H1 (cell line): ENCODE measurements around the gene JOSD2. TPM values are rescaled to one million over a fixed set of nuclear protein-coding genes. Genes with fewer than 3 reads are reported as not detected.
A peak's percentile ranks its signal among the peaks of the same experiment; 100 is the strongest.

Experiments
- CTCF ChIA-PET: fragments of 300-600 bp; sonication (Branson Sonifier 250); formaldehyde crosslinking; loops from one replicate; lab custom pipeline; 2021; ENCODE audit not compliant: partially characterized antibody; lab: Charles Lee
- POLR2A ChIA-PET: fragments of 300-600 bp; sonication (Branson Sonifier 250); formaldehyde crosslinking; loops from one replicate; lab custom pipeline; 2021; ENCODE audit warnings: inconsistent platforms; ENCODE audit not compliant: partially characterized antibody; lab: Charles Lee
- DNase-seq, 2 experiments: peaks; one replicate each; pipeline versions ENCODE4 v3.0.0 to v3.0.0-alpha.2; 2010 to 2022; ENCODE audit warnings: low spot score in 2 of 2, low read depth in 1 of 2, mixed read lengths in 1 of 2
- FAIRE-seq: peaks from 2 replicates; lab custom pipeline; 2011; peaks lifted over from hg19 to GRCh38; lab: Jason Lieb, UNC
- H2AFZ ChIP-seq: 2 replicates; pipeline ENCODE4 v1.8.1; 2012; ENCODE audit warnings: low read length, inconsistent platforms
- H2AK5ac ChIP-seq: 2 replicates; pipeline ENCODE4 v1.6.1; 2013; ENCODE audit warnings: low read depth, low read length
- H2BK120ac ChIP-seq: replicated peaks from 2 replicates; pipeline ENCODE3; 2013; ENCODE audit warnings: low read depth, low read length, inconsistent platforms
- H2BK12ac ChIP-seq: 2 replicates; pipeline ENCODE4 v1.6.1; 2013; ENCODE audit warnings: low read depth, low read length
- H2BK15ac ChIP-seq: 2 replicates; pipeline ENCODE4 v1.6.1; 2013; ENCODE audit warnings: low read length
- H2BK20ac ChIP-seq: 2 replicates; pipeline ENCODE4 v1.6.1; 2013; ENCODE audit warnings: low read length
- H2BK5ac ChIP-seq: 2 replicates; pipeline ENCODE4 v1.6.1; 2013; ENCODE audit warnings: low read depth, low read length
- H3K14ac ChIP-seq: 2 replicates; pipeline ENCODE4 v1.6.1; 2013; ENCODE audit warnings: inconsistent platforms; ENCODE audit not compliant: insufficient read length
- H3K18ac ChIP-seq: 2 replicates; pipeline ENCODE4 v1.6.1; 2013; ENCODE audit warnings: low read length; ENCODE audit errors: extremely low read depth
- H3K23ac ChIP-seq: 2 replicates; pipeline ENCODE4 v1.6.1; 2013; ENCODE audit warnings: inconsistent platforms; ENCODE audit not compliant: insufficient read length
- H3K23me2 ChIP-seq: 2 replicates; pipeline ENCODE4 v1.6.1; 2013; ENCODE audit warnings: low read depth, low read length
- H3K27ac ChIP-seq: 2 replicates; pipeline ENCODE4 v1.6.1; 2011; ENCODE audit warnings: low read depth, low read length, inconsistent platforms
- H3K27me3 ChIP-seq, 4 experiments: replicated peaks in 1 of 4; 1 replicate in 1 of 4; 2 replicates in 3 of 4; pipeline versions ENCODE4 v1.6.1 to v1.8.1; 2011 to 2013; ENCODE audit warnings: low read length in 3 of 4, mild to moderate bottlenecking in 3 of 4, inconsistent platforms in 2 of 4, mixed read lengths in 2 of 4, moderate library complexity in 1 of 4; ENCODE audit not compliant: control insufficient read depth in 3 of 4, insufficient read depth in 3 of 4; ENCODE audit errors: extremely low read depth in 1 of 4
- H3K36me3 ChIP-seq, 4 experiments: 2 replicates each; pipeline versions ENCODE4 v1.6.1 to v1.8.1; 2011 to 2013; ENCODE audit warnings: mild to moderate bottlenecking in 4 of 4, low read length in 3 of 4, moderate library complexity in 2 of 4, control low read depth in 1 of 4, inconsistent platforms in 1 of 4; ENCODE audit not compliant: insufficient read depth in 4 of 4, control insufficient read depth in 2 of 4
- H3K4ac ChIP-seq: replicated peaks from 2 replicates; pipeline ENCODE3; 2013; ENCODE audit warnings: low read length, low read depth, mixed read lengths, inconsistent platforms; ENCODE audit not compliant: insufficient read length
- H3K4me1 ChIP-seq, 4 experiments: replicated peaks in 1 of 4; 1 replicate in 1 of 4; 2 replicates in 3 of 4; pipeline versions ENCODE4 v1.6.1 to v1.8.1; 2011 to 2013; ENCODE audit warnings: low read length in 3 of 4, inconsistent platforms in 2 of 4, mixed read lengths in 1 of 4; ENCODE audit not compliant: insufficient read depth in 4 of 4, control insufficient read depth in 3 of 4
- H3K4me2 ChIP-seq, 2 experiments: 2 replicates each; pipeline versions ENCODE4 v1.6.1 to v1.8.1; 2011 to 2013; ENCODE audit warnings: low read depth in 2 of 2, low read length in 2 of 2, control low read depth in 1 of 2, inconsistent platforms in 1 of 2, mild to moderate bottlenecking in 1 of 2; ENCODE audit not compliant: insufficient read depth in 1 of 2
- H3K4me3 ChIP-seq, 4 experiments: fragments of 200-600, 300-600 bp in 1 of 4; sonication (generic), shearing (Covaris generic), sonication (Bioruptor Twin) in 1 of 4; 2 replicates each; pipeline versions ENCODE4 v1.5.1 to v1.8.1; 2011 to 2016; ENCODE audit warnings: low read length in 4 of 4, low read depth in 3 of 4, control low read depth in 2 of 4, inconsistent platforms in 2 of 4, mild to moderate bottlenecking in 2 of 4, mixed read lengths in 1 of 4, moderate library complexity in 1 of 4; ENCODE audit not compliant: insufficient read depth in 2 of 4; ENCODE audit errors: extremely low read depth in 1 of 4
- H3K56ac ChIP-seq: replicated peaks from 2 replicates; pipeline ENCODE3; 2013; ENCODE audit warnings: low read depth, mild to moderate bottlenecking, mixed read lengths, low read length, inconsistent platforms; ENCODE audit not compliant: insufficient read length
- H3K79me1 ChIP-seq: 2 replicates; pipeline ENCODE4 v1.6.1; 2013; ENCODE audit warnings: low read depth, low read length, control low read depth
- H3K79me2 ChIP-seq, 2 experiments: 2 replicates each; pipeline versions ENCODE4 v1.6.1 to v1.8.1; 2012 to 2013; ENCODE audit warnings: low read length in 2 of 2, mild to moderate bottlenecking in 2 of 2, inconsistent platforms in 1 of 2; ENCODE audit not compliant: insufficient read depth in 2 of 2, control insufficient read depth in 1 of 2
- H3K9ac ChIP-seq, 4 experiments: replicated peaks in 1 of 4; 1 replicate in 1 of 4; 2 replicates in 3 of 4; pipeline versions ENCODE4 v1.6.1 to v1.8.1; 2011 to 2013; ENCODE audit warnings: low read depth in 3 of 4, low read length in 3 of 4, control low read depth in 2 of 4, mild to moderate bottlenecking in 2 of 4, moderate library complexity in 2 of 4, inconsistent platforms in 1 of 4; ENCODE audit errors: extremely low read depth in 1 of 4
- H3K9me3 ChIP-seq, 2 experiments: 2 replicates each; pipeline versions ENCODE4 v1.6.1 to v1.8.1; 2012 to 2013; ENCODE audit warnings: mild to moderate bottlenecking in 2 of 2, moderate library complexity in 2 of 2, control low read depth in 1 of 2, inconsistent platforms in 1 of 2, low read depth in 1 of 2, low read length in 1 of 2, mixed read lengths in 1 of 2; ENCODE audit not compliant: insufficient read depth in 2 of 2
- H4K20me1 ChIP-seq, 2 experiments: replicated peaks in 1 of 2; 2 replicates each; pipeline versions ENCODE3 to v1.8.1; 2011 to 2013; ENCODE audit warnings: inconsistent platforms in 2 of 2, low read length in 2 of 2, mild to moderate bottlenecking in 1 of 2; ENCODE audit not compliant: insufficient read depth in 2 of 2, control insufficient read depth in 1 of 2
- H4K5ac ChIP-seq: 2 replicates; pipeline ENCODE4 v1.6.1; 2013; ENCODE audit warnings: low read length, low read depth, mixed read lengths, inconsistent platforms; ENCODE audit not compliant: insufficient read length
- H4K8ac ChIP-seq: 2 replicates; pipeline ENCODE4 v1.8.0; 2013; ENCODE audit warnings: mild to moderate bottlenecking, moderate library complexity, low read length, inconsistent platforms; ENCODE audit not compliant: insufficient read depth; ENCODE audit errors: extremely low read depth
- H4K91ac ChIP-seq: replicated peaks from 2 replicates; pipeline ENCODE3; 2013; ENCODE audit warnings: low read length, mixed read lengths, inconsistent platforms; ENCODE audit not compliant: insufficient read length
- ASH2L ChIP-seq: fragments of 200-600, 300-600 bp; sonication (generic); IDR thresholded peaks from one replicate; pipeline ENCODE4 v1.7.1; 2017; ENCODE audit warnings: low read length
- ATF2 ChIP-seq: IDR thresholded peaks from 2 replicates; pipeline ENCODE4 v1.6.1; 2012; ENCODE audit warnings: low read length, inconsistent platforms
- CTBP2 ChIP-seq: IDR thresholded peaks from 2 replicates; pipeline ENCODE4 v1.7.0; 2011; ENCODE audit warnings: borderline replicate concordance, mild to moderate bottlenecking, moderate library complexity, mixed read lengths, low read length; ENCODE audit not compliant: insufficient read depth, insufficient read length
- KDM1A ChIP-seq: fragments of 200-600, 300-600 bp; sonication (generic); IDR thresholded peaks from 2 replicates; pipeline ENCODE4 v1.7.1; 2016; ENCODE audit warnings: mild to moderate bottlenecking, low read length, borderline replicate concordance
- KDM4A ChIP-seq: IDR thresholded peaks from one replicate; pipeline ENCODE4 v1.7.1; 2012; ENCODE audit warnings: low read depth, mild to moderate bottlenecking, moderate library complexity, low read length, inconsistent platforms; ENCODE audit not compliant: severe bottlenecking
- YY1 ChIP-seq: IDR thresholded peaks from 2 replicates; pipeline ENCODE4 v1.6.1; 2011; ENCODE audit warnings: low read depth, mild to moderate bottlenecking, low read length
- WGBS, 2 experiments: shearing (Covaris generic) in 1 of 2; methylation state at CpG; one replicate each; pipeline versions ENCODE4 v1.1.6 to v1.1.7; 2013 to 2015; ENCODE audit warnings: low lambda C conversion rate in 2 of 2, mixed read lengths in 2 of 2, inconsistent platforms in 1 of 2, low coverage in 1 of 2, missing lambda C conversion rate in 1 of 2; ENCODE audit not compliant: insufficient replicate concordance in 2 of 2, insufficient coverage in 1 of 2, insufficient read length in 1 of 2; ENCODE audit errors: extremely low coverage in 1 of 2, missing lambda C conversion rate in 1 of 2; 5-methylcytosine and 5-hydroxymethylcytosine counted together
- polyA plus RNA-seq, 7 experiments: library from polyadenylated mRNA; depleted of rRNA in 3 of 7; stranded (reverse) in 5 of 7; unstranded in 2 of 7; fragments of >200 nt in 5 of 7; fragments of 200-250 nt in 2 of 7; gene quantifications; 1 replicate in 5 of 7; 2 replicates in 1 of 7; 4 replicates in 1 of 7; pipeline versions ENCODE4 v1.2.1 to v1.2.3, GENCODE V29; 2011 to 2013; ENCODE audit warnings: missing spikeins in 2 of 7, mixed read lengths in 2 of 7
- total RNA-seq: library from RNA; stranded (reverse); fragmentation: NEBNext Ultra II Directional; extraction: Animal tissue kit (Norgen Biotek cat#: 25700); gene quantifications from 2 replicates; pipeline ENCODE4 v1.2.1, GENCODE V29; 2021

JOSD2 gene
- total and polyA plus RNA-seq, 2 of the 8 experiments (the other 6 are each of a cell fraction or from before 2014, with no cell fraction given): 1.9 to 6.6 TPM

GRCh38 chr19:50551715-50552187, 40.8 kb upstream of the JOSD2 start:
- Histone ChIP-seq H3K56ac (no peak overlapping the region), H3K23me2 (peaks cover 18% of the 10 kb centered on the region), H2BK15ac (no peak overlapping the region), H3K27me3 (peaks cover 0 to 38% (median 23%) of the 10 kb centered on the region in 4 experiments; a peak in 6 of 7 replicates), H4K5ac (no peak overlapping the region), H3K4me1 (peaks cover 0 to 25% (median 7%) of the 10 kb centered on the region in 4 experiments; a peak in 6 of 7 replicates), H2BK120ac (no peak overlapping the region), H3K9me3 (no peaks in the 10 kb centered on the region), H2BK12ac (no peak overlapping the region), H3K4ac (no peak overlapping the region), H3K27ac (no peak overlapping the region), H2AFZ (no peak overlapping the region), H4K8ac (no peak overlapping the region), H4K20me1 (peaks cover 3 to 19% of the 10 kb centered on the region in 2 experiments), H2BK20ac (no peak overlapping the region), H3K14ac (no peak overlapping the region), H4K91ac (no peak overlapping the region), H3K4me3 (peak overlapping the region; percentile 48 to 78 (median 54); a peak in 7 of 8 replicates), H3K18ac (peak overlapping the region; percentile 60), H3K23ac (no peak overlapping the region), H2BK5ac (no peak overlapping the region), H3K36me3 (no peaks in the 10 kb centered on the region), H3K79me2 (no peaks in the 10 kb centered on the region; a peak in 1 of 4 replicates), H3K4me2 (peak overlapping the region; percentile 74 to 94), H3K79me1 (no peaks in the 10 kb centered on the region), H2AK5ac (no peak overlapping the region), H3K9ac (no peak overlapping the region)
- CTCF ChIA-PET: no interaction called here
- FAIRE-seq (no peak), DNase-seq (peak in 1 of 2 experiments; percentile 54)
- no peak for TF ChIP-seq YY1
- TF ChIP-seq ATF2: no peak
- peak; percentile 68 for TF ChIP-seq ASH2L
- TF ChIP-seq KDM1A: peak; percentile 36; the same call in 1 of the 2 replicates
- peak; percentile 20 for TF ChIP-seq KDM4A
- peak; percentile 89 for TF ChIP-seq CTBP2
- WGBS, 2 experiments: 7% methylated on average over 8 of the region's 22 CpGs; no CpG with 5 or more reads in 1 of the 2 experiments
- POLR2A ChIA-PET: interaction anchor here (0.8 to 1.0 kb wide), 3 partner anchors 14 to 233 kb away, joined by 3 to 4 read pairs (median 4); no protein-coding TSS in a partner anchor
